Right ventricle myocardium inferior (tissue), 1 donor: Measurements from ENCODE around the gene CRADD. TPM values are rescaled to one million over a fixed set of nuclear protein-coding genes. Genes with fewer than 3 reads are reported as not detected.
"Not testable (repeated sequence)": the region's sequence is repeated elsewhere in the genome, so short reads cannot be mapped to it uniquely, and the experiment has no call there.

ENCODE experiments used
- ATAC-seq: fragments of 200-7000 bp; cut with Tn5 transposase; one replicate; pipeline ENCODE4 v1.9.1; 2020; ENCODE audit warnings: mild to moderate bottlenecking, moderate library complexity
- DNase-seq: peaks from one replicate; pipeline ENCODE4 v3.0.0; 2021; ENCODE audit errors: missing footprints
- intact Hi-C: fragments of 100-400 bp; cut with DNase I; formaldehyde crosslinking; loops from one replicate; pipeline ENCODE4 v1.11.0; 2022
- total RNA-seq: library from RNA; stranded (reverse); fragmentation: NEBNext Ultra II Directional; extraction: Animal tissue kit (Norgen Biotek cat#: 25700); gene quantifications from one replicate; pipeline ENCODE4 v1.2.1, GENCODE V29; 2021
- donor health status: DM: no; HTN: yes; CAD: no; lungs with severe emphysema.

Gene CRADD
- total RNA-seq, 1 donor from 2014 or later = 40.3 TPM

DNA sequence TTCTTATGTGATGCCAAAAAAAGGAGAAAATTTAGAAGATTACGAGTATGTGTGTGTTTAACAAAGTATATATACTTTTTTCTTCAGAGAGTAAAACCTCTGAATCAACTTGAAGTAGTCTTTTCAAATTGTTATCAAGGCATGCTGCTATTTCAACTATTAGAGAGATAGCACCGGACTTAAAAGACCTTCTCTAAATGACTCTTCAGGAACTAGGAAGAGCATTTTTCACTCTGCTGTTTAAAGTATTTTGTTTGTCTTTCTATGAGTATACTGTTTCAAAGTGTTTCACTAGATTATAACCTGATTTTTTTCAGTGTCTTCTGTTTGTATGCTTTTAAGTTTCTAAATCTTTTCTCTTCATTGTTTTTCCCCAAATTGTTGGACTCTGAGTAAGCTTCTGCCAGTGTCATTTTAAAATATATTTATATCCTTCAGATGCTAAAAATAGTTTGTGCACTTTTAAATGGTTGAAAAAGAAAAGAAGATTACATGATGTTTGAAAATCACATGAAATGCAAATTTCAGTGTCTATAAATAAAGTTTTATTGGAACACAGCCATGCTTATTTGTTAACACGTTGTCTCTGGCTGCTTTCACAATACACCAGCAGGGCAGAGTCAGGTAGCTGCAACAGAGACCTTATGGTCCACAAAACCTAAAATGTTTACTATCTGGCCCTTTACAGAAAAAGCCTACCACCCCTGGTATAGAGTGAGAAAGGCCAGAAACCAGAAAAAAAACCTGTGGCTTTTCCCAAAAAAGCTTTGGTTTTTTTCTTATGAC lies 21.3 kb downstream of the CRADD start:
- intact Hi-C loops = loop anchor here (2.0 kb wide), 1 partner anchor 16 kb away; no protein-coding TSS in a partner anchor
- ATAC-seq = no peak
- no peak for DNase-seq

DNA sequence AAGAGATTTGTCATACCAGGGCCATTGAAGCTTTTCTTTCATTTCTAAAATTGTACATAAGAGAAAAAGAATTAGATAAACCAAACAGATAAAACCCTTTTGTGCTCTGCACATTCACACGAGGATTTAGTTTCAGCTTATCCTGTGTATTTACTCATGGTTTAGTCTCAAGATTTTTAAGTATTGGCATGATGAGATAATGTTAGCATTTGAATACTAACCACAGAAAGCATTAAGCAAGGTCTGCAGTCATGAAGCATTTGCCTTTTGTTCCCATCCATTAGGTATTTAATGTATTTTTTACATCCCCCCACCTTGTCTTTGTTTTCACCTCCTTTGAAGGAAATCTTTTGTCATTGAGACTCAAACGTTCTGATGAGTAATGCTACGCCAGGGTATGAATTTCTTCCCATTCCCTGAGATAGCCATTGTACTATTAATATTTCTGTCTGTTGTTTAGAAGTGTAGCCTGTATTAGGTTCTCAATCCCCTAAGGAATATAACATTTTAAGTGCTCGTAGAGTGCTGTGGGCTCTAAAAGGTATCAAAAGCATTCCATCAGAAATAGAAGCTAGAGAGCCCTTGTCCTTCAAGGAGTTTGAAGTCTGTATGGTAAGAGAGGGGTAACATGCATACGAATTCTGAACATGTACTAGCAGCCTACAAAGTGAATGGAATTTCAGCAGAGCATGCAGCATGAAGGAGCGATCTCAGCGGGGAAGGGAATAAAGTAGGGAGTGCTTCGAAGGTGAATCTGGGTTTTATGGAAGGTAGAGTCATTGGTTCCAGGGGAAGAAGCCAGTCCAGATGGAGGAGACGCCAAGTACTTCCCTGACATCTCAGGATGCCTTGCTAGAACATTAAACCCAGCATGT lies 22.3 kb downstream of the CRADD start:
- ATAC-seq = no peak
- intact Hi-C loops = loop anchor here (2.0 kb wide), 1 partner anchor 17 kb away; no protein-coding TSS in a partner anchor

DNA sequence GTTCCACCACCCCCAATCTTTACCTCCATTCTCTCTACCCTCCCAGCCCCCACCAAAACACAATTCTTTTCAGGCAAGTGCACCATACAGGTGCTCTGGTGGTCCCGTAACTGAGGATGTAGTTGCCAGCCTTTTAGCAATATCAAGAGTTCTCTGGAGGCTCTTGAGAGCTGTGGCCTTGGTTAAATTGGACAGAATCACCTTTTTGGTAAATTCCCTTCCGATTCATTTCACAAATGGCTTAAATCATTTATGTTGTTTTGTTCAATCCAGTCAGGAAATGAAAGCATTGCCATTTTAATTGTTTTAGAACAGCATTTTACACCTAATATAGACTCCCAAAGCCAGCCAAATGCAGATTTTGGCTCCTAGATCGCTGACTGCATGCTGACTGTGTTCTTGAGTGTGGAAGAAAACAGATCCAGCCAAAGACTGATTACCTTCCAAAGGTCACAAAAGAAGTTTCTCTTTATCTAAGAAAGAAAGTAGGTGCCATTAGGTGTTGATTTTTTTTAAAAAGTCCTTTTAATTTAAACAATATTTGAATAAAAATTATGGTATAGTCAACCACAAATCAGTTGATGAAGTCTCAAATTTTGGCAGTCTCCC lies 25.6 kb downstream of the CRADD start:
- intact Hi-C loops = no loop called here

More for the DNA sequence above, 22.3 kb downstream of the CRADD start:
- DNase-seq = no peak

DNA sequence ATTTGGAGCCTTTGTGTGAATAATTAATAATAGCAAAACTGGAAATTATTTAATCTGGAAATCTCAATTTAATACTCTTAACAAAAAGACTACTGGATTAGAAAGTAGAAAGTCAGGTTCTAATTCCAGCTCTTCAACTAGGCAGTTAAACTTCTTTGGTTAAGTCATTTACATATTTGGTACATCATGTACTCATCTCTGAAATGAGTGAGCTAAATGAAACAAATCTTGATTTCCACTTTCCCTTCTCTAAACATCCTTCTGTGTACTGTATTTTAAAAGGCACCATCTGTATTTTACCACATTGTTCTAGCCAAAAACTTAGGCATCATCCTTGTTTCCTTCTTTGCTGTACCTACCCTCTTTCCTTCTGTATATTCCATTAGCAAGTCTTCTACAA lies 26.9 kb downstream of the CRADD start:
- DNase-seq (no peak), ATAC-seq (no peak)
- intact Hi-C loops = no loop called here

More for the DNA sequence above, 25.6 kb downstream of the CRADD start:
- DNase-seq = no peak
- no peak for ATAC-seq

DNA sequence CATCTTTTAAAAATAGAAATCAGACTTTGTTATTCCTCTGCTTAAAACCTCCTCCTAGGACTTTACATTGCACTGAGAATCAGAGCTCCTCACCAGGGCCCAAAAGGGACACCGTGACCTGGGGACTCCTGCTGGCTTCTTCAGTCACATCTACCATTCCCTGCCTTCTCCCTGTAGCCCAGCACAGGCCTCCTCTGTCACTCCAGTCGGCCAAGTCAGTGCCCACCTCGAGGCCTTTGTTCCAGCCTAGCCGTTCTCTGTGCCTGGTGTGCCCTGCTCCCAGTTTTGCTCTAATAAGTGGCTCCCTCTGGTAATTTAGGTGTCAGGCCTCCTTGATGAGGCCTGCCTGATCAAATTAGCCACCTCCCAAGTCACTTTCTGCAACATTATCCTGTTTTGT lies 27.4 kb downstream of the CRADD start:
- no peak for DNase-seq
- intact Hi-C loops = no loop called here
- ATAC-seq = no peak

DNA sequence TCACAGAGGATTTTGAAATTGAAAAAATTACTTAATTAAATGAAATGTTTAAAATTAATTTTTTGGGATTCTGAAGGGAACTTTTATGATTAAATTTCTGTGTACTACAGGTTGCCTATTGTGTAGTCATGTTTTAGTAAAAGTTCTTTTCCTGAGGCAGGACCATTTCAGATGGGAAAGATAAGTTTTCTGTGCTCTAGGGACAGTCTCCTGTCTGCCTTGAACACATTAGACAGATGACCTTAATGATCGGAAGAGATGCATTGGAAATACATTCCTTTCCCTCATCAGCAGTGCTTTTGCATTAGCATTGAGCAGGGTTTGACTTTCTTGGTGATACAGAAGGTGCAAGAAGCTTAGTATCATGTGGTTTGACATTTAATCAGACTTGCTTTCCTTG lies 28.1 kb downstream of the CRADD start:
- DNase-seq = no peak
- ATAC-seq = no peak

DNA sequence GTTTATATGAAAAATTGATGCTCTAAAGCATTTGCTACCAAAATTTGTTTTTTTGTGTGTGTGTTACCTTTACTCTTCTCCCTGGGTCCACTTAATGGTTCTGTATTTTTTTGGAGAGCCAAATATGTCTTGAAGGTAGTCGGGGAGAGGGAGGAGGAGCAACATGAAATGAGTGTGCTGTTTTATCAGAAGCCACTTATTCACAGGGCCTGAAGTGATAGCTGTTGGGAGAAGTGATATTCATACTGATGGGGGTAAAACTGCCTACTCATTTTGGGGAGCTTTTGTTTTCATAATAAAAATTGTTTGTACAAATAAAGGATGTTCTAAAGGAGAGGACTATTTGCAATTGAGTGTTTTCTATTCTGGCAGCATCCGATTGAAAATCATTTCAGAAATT lies 29.2 kb downstream of the CRADD start:
- DNase-seq (no peak), ATAC-seq (no peak)
- intact Hi-C loops = no loop called here

More for the DNA sequence above, 28.1 kb downstream of the CRADD start:
- intact Hi-C loops = no loop called here

DNA sequence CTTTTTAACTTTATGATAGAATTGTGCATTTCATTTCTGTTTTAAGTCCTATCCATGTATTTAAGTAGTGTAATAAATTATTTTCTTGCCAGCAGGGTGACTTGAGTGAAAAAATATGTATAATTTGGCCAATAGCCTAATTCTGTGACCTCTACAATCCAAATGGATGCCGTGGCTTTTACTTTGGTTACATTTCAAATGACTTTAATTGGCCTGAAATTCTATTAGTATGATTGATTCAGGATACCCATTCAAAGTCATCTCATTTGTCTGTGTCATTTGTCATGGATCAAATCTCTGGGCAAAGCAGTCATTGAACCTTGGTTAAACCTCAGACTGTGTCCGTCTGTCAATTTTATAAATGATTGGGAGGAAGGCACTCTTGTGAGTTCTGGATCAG lies 29.6 kb downstream of the CRADD start:
- ATAC-seq (no peak), DNase-seq (no peak)
- intact Hi-C loops = no loop called here

DNA sequence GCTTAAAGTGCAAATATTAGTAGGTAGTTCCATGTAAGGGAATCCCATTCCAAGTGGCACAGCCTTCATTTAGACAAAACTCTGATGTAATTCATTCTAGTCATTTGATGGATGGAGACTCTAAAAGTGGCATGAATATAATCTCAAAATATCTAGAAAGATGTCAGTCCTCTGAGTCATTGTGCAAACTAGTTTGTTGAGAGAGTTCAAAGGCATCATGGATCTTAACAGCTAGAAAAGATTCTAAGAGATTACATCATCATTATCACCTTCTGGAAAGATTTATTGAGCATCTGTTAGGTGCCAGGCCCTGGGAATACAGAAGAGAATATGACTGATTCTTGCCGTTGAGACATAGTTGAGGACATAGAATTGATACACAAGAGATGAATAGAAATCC lies 30.7 kb downstream of the CRADD start:
- DNase-seq = no peak
- intact Hi-C loops = no loop called here
- no peak for ATAC-seq

DNA sequence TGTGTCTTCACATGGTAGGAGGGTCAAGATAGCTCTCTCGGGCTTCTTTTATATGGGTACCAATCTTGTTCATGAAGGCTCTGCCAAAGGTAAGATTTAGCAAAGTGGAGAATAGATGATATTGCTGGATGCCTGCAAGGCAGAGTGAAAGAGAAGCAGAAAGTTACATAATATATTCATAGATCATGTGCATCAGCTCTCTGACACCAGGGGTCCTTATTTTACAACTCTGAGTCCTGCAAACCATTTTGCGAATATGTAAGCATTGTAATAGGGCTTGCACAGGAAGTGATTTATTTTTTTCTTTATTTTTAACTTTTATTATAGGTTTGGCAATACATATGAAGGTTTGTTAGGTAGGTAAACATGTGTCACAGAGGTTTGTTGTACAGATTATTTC lies 31.8 kb downstream of the CRADD start:
- DNase-seq (no peak), ATAC-seq (no peak)
- intact Hi-C loops = no loop called here

DNA sequence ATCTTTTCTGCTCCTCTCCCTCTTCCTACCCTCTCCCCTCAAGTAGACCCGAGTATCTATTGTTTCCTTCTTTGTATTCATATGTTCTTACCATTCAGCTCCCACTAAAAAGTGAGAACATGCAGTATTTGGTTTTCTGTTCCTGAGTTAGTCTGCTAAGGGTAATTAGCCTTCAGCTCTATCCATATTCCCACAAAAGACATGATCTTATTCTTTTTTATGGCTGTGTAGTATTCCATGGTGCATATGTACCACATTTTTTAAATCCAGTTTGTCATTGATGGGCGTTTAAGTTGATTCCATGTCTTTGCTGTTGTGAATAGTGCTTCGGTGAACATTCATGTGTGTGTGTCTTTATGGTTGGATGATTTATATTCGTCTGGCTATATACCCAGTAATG lies 32.2 kb downstream of the CRADD start:
- DNase-seq (no peak), ATAC-seq (no peak)
- intact Hi-C loops = no loop called here

DNA sequence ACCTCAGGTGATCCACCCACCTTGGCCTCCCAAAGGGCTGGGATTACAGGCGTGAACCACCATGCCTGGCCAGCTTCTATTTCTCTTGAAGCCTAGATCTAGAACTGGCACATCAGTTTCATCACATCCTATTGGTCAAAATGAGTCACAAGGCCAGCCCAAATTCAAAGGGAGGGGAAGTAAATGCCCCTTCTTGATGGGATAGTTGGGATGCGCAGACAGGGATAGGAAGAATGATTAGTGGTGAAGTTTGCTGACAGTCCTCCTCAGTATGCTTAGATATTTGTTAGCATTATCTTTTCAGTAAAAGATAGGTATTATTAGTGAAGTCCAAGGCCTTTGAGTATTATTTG lies 33.4 kb downstream of the CRADD start:
- intact Hi-C loops = no loop called here
- ATAC-seq (no peak), DNase-seq (no peak)

DNA sequence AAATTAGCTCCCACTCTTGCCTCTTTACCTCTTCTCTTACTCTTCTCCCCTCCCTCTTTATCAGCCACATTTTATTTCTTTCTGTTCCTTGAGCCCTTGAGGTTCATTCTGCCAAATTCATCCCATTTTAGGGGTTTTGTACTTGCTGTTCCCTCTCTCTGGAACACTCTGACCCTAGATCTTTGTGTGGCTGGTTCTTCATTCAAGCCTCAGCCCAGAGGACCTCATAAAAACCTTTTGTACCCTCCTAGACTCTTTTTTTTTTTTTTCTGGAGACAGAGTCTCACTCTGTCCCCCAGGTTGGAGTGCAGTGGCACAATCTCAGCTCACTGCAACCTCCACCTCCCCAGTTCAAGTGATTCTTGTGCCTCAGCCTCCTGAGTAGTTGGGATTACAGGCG lies 34.3 kb downstream of the CRADD start:
- DNase-seq, ATAC-seq, intact Hi-C loops: not testable (repeated sequence)

DNA sequence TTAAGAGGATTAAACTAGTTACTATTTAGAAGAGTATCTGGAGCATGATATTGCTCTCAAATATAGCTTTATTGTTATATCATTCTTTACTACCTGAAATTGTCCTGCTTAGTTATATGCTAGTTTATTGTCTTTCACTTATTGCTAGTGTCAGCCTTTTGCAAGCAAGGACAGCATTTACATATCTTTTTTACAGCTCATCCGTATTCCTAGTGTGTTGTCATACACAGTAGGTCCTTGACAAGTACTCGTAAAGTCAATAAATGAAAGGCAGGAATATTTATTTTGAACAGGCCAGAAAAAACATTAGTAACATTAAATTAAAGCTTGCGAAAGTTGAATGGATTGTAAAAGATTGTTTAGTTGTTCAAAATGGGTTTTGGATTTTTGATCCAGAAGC lies 35.0 kb downstream of the CRADD start:
- DNase-seq (no peak), ATAC-seq (no peak)
- intact Hi-C loops = no loop called here

DNA sequence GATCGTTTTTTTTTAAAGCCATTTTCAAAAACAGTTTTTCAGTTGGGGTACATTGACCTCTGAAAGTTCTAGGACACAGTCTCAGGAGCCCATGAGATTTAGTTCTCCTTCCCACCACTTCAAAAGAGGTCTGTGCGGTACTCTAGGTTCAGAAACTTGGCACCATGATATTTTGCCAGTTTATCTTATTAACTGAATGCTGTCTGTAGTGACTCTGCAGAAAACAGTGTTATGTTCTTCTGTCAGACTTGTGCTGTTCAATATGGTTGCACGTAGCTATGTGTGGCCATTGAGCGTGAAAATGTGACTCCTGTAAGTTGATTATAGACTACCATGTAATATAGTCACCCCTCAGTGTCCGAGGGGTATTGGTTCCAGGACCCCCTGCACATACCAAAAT lies 35.9 kb downstream of the CRADD start:
- ATAC-seq (peak; percentile 47), DNase-seq (no peak)
- intact Hi-C loops = no loop called here

DNA sequence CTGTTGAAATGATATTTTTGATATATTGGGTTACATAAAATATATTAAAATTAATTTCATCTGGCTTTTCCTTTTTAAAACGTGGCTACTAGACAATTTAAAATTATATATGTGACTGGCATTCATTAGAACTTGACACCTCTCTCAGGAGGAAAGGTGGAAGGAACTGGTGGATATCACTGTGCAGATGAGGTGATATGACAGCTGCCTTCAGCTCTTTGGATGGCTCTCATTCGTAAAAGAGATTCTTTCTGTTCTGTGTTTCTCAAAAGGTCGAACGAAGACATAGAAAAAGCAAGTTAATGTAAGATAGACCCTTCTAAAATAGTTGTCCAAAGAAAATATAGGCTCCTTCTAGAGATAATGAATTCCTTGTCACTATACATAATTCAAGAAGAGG lies 36.6 kb downstream of the CRADD start:
- ATAC-seq (no peak), DNase-seq (no peak)
- intact Hi-C loops = no loop called here

DNA sequence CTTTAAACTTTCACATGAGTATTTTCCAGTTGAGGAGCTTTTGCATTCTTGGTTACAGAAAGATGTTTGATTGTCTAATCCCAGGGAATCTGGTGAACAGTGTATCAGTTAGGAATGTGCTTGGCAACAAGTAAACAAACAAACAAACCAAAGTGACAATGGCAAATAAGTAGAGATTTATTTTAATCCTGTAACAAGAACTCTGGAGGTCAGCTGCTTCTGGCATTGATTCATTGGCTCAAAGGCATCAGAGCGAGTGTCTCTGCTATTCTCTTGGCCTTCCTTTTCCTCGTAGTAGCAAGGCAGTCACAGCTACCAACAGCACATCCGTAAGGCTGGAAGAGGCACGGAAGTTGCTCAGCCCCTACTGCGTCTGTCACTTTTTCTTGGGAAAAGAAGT lies 37.2 kb downstream of the CRADD start:
- ATAC-seq (peak; percentile 67), DNase-seq (no peak)
- intact Hi-C loops = no loop called here

DNA sequence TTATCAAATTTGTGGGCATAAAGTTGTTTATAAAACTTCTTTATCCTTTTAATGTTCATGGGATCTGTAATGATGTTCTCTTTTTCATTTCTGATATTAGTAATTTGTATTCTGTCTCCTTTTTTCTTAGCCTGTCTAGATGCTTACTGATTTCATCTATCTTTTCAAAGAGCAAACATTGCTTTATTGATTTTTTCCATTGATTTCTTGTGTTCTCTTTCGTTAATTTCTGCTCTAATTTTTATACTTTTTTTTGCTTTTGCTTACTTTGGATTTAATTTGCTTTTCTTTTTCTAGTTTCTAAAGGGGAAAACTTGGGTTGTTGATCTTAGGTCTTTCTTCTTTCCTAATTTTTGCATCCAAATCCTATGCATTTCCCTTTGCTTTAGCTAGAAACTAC lies 42.5 kb downstream of the CRADD start:
- intact Hi-C loops = no loop called here
- ATAC-seq (no peak), DNase-seq (no peak)

DNA sequence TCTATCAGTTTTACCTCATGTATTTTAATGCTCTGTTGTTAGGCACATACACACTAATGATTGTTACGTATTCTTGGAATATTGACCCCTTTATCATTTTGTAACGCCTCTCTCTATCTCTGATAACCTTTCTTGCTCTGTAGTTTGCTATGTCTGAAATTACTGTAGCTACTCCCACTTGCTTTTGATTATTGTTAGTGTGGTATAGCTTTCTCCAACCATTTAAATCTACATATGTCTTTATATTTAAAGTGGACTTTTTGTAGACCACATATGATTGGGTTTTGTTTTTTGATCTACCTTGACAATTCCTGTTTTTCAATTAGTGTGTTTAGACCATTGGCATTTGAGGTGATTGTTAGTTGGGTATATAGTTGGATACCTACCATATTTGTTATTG lies 43.4 kb downstream of the CRADD start:
- ATAC-seq = no peak
- no peak for DNase-seq
- intact Hi-C loops = no loop called here

DNA sequence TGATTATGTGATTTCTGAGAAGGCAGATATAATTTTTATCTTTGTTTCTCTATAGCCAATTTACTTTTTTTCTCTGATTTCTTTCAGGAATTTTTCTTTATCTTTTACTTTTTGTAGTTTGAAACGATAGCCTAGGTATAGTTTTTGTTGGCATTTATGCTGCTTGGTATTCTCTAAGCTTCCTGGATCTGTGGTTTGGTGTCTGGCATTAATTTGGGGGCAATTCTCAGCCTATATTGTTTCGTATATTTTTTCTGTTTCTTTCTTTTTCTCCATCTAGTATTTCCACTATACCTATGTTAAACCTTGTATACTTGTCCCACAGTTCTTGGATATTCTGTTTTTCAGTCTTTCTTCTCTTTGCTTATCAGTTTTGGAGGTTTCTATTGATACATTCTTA lies 45.0 kb downstream of the CRADD start:
- intact Hi-C loops = no loop called here
- no peak for ATAC-seq
- DNase-seq = no peak
